Measurements from ENCODE around the gene CTSW. TPM values are rescaled to one million over a fixed set of nuclear protein-coding genes. Genes with fewer than 3 reads are reported as not detected.
A peak's percentile ranks its signal among the peaks of the same experiment; 100 is the strongest.
"Not testable (repeated sequence)": the region's sequence is repeated elsewhere in the genome, so short reads cannot be mapped to it uniquely, and the experiment has no call there.

Gene CTSW, protein sequence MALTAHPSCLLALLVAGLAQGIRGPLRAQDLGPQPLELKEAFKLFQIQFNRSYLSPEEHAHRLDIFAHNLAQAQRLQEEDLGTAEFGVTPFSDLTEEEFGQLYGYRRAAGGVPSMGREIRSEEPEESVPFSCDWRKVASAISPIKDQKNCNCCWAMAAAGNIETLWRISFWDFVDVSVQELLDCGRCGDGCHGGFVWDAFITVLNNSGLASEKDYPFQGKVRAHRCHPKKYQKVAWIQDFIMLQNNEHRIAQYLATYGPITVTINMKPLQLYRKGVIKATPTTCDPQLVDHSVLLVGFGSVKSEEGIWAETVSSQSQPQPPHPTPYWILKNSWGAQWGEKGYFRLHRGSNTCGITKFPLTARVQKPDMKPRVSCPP
- total RNA-seq: 10 to 100 TPM; 75.9 to 80.5 TPM

DNA sequence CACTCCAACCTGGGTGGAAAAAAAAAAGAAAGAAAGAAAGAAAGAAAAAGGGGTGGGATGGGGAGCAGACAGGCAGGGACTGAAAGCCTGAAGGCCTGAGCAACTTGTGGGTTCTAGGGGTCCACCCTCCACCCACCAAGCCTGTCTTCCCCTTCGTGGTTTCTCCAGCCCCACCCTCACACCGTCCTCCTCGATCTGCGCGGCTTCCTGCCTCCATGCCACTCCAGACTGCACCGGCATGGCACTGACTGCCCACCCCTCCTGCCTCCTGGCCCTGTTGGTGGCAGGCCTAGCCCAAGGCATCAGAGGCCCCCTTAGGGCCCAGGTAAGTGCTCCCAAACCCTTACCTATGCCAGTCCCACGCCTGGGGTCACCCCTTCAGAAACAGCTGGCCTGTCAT is at the start of gene CTSW:
Gene CTSW (plus strand): TSS at position 221 of the 400 bp plus-strand sequence. CDS start 18 bp downstream, at position 239.
- H3K4me1 Mint-ChIP-seq: peaks cover 57% of the 10 kb centered on the region
- H3K27me3 Mint-ChIP-seq: no peaks in the 10 kb centered on the region
- no peaks in the 10 kb centered on the region for H3K9me3 Mint-ChIP-seq
- peaks cover 23% of the 10 kb centered on the region for H3K36me3 Mint-ChIP-seq (ENCODE audit: low read depth)
- CTCF ChIA-PET: interaction anchor here (1.4 to 3.5 kb wide), 4 partner anchors 10 to 143 kb away, joined by 3 to 21 read pairs (median 9); partner anchors contain the start of genes CCDC85B, FIBP and MUS81
- POLR2A ChIA-PET: interaction anchor here (0.9 to 6.6 kb wide), 7 partner anchors 9 to 168 kb away, joined by 3 to 51 read pairs (median 5); partner anchors contain the start of genes CCDC85B, CFL1, FIBP and KAT5
- peak within 1 kb of the TSS; percentile 88 for H3K27ac Mint-ChIP-seq
- peak within 1 kb of the TSS; percentile 67 for H3K4me3 Mint-ChIP-seq
- DNase-seq: peak; percentile 64

DNA sequence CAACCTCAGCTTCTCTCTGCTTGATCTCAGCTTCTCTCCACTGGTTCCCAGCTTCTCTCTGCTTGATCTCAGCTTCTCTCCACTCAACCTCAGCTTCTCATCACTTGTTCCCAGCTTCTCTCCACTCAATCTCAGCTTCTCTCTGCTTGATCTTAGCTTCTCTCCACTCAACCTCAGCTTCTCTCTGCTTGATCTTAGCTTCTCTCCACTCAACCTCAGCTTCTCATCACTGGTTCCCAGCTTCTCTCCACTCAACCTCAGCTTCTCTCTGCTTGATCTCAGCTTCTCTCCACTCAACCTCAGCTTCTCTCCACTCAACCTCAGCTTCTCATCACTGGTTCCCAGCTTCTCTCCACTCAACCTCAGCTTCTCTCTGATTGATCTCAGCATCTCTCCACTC is 47.4 kb upstream of the CTSW start:
- Mint-ChIP-seq H3K27me3 (peaks cover 26% of the 10 kb centered on the region), H3K4me1 (peaks cover 29% of the 10 kb centered on the region)
- DNase-seq; H3K36me3 Mint-ChIP-seq (ENCODE audit: low read depth); H3K27ac Mint-ChIP-seq; H3K9me3 Mint-ChIP-seq; H3K4me3 Mint-ChIP-seq: not testable (repeated sequence)
- CTCF ChIA-PET: interaction anchor here (0.6 to 3.7 kb wide), 5 partner anchors 14 to 120 kb away, joined by 3 to 18 read pairs (median 8); partner anchors contain the start of genes AP5B1 and KAT5
- POLR2A ChIA-PET: interaction anchor here (0.7 to 3.8 kb wide), 8 partner anchors 11 to 150 kb away, joined by 3 to 28 read pairs (median 4); partner anchors contain the start of genes CFL1, MUS81 and RNASEH2C

- H3K36me3 Mint-ChIP-seq (ENCODE audit: low read depth): peaks cover 6% of the 10 kb centered on the region
- H3K27ac Mint-ChIP-seq: peak within 1 kb of the TSS; percentile 29
- H3K9me3 Mint-ChIP-seq: no peaks in the 10 kb centered on the region
- no peak within 1 kb of the TSS for H3K4me3 Mint-ChIP-seq
- ChIA-PET CTCF (interaction anchor here (1.3 to 3.7 kb wide), 7 partner anchors 15 to 121 kb away, joined by 3 to 18 read pairs (median 8); partner anchors contain the start of genes AP5B1, FIBP, KAT5 and MUS81), POLR2A (interaction anchor here (0.7 to 3.8 kb wide), 14 partner anchors 12 to 169 kb away, joined by 3 to 28 read pairs (median 3); partner anchors contain the start of genes BANF1, CCDC85B, CFL1 and MUS81)
- peaks cover 26% of the 10 kb centered on the region for H3K27me3 Mint-ChIP-seq
- peaks cover 19% of the 10 kb centered on the region for H3K4me1 Mint-ChIP-seq
- DNase-seq: peak; percentile 96
Measured at GRCh38 chr11:65833297-65834030, 46.2 kb upstream of the CTSW start, which contains the start of gene SNX32. Gene SNX32, plus strand, starts transcription at chr11:65833963. Its CDS starts 103 bp downstream, at chr11:65834066.

GRCh38 chr11:65834202-65834601 is 45.4 kb upstream of the CTSW start:
- H3K36me3 Mint-ChIP-seq (ENCODE audit: low read depth): peaks cover 6% of the 10 kb centered on the region
- H3K27ac Mint-ChIP-seq: no peak overlapping the region
- peaks cover 12% of the 10 kb centered on the region for H3K4me1 Mint-ChIP-seq
- DNase-seq: no peak
- H3K9me3 Mint-ChIP-seq: no peaks in the 10 kb centered on the region
- H3K27me3 Mint-ChIP-seq: peaks cover 26% of the 10 kb centered on the region
- no peak overlapping the region for H3K4me3 Mint-ChIP-seq
- ChIA-PET POLR2A (interaction anchor here (0.7 to 3.8 kb wide), 8 partner anchors 17 to 168 kb away, joined by 3 to 28 read pairs (median 4); partner anchors contain the start of genes BANF1, CCDC85B, CFL1 and MUS81), CTCF (interaction anchor here (1.3 to 3.7 kb wide), 3 partner anchors 54 to 122 kb away, joined by 8 to 18 read pairs (median 14); partner anchors contain the start of genes AP5B1, FIBP and KAT5)

DNA sequence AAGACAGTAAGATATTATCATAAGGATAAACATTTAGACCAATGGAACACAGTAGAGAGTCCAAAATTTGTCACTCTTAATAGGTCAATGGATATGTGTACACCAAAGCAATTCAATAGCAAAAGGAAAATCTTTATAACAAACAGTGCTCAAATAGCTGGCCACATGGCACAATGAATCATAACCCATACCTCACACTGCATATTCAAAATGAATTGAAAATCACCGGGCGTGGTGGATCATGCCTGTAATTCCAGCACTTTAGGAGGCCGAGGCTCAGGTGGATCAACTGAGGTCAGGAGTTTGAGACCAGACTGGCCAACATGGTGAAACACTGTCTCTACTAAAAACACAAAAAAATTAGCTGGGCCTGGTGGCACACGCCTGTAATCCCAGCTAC is 37.5 kb upstream of the CTSW start:
- DNase-seq: no peak
- ChIA-PET CTCF (no interaction called here), POLR2A (interaction anchor here (2.9 kb wide), 1 partner anchor 10 kb away, joined by 13 read pairs; no protein-coding TSS in a partner anchor)
- Mint-ChIP-seq H3K27me3 (no peaks in the 10 kb centered on the region), H3K36me3 (ENCODE audit: low read depth) (no peaks in the 10 kb centered on the region), H3K9me3 (no peaks in the 10 kb centered on the region), H3K27ac (no peak overlapping the region), H3K4me3 (no peak overlapping the region), H3K4me1 (no peaks in the 10 kb centered on the region)

- no peak overlapping the region for H3K4me3 Mint-ChIP-seq
- ChIA-PET POLR2A (interaction anchor here (0.5 to 2.9 kb wide), 3 partner anchors 8 to 1981 kb away, joined by 3 to 13 read pairs (median 4); no protein-coding TSS in a partner anchor), CTCF (interaction anchor here (0.7 to 0.8 kb wide), 2 partner anchors 16 to 43 kb away, joined by 3 to 6 read pairs; no protein-coding TSS in a partner anchor)
- no peak overlapping the region for H3K27ac Mint-ChIP-seq
- no peaks in the 10 kb centered on the region for H3K36me3 Mint-ChIP-seq (ENCODE audit: low read depth)
- H3K9me3 Mint-ChIP-seq: no peaks in the 10 kb centered on the region
- H3K4me1 Mint-ChIP-seq: no peaks in the 10 kb centered on the region
- no peaks in the 10 kb centered on the region for H3K27me3 Mint-ChIP-seq
- DNase-seq: no peak
Measured at GRCh38 chr11:65843811-65844210, 35.8 kb upstream of the CTSW start.

DNA sequence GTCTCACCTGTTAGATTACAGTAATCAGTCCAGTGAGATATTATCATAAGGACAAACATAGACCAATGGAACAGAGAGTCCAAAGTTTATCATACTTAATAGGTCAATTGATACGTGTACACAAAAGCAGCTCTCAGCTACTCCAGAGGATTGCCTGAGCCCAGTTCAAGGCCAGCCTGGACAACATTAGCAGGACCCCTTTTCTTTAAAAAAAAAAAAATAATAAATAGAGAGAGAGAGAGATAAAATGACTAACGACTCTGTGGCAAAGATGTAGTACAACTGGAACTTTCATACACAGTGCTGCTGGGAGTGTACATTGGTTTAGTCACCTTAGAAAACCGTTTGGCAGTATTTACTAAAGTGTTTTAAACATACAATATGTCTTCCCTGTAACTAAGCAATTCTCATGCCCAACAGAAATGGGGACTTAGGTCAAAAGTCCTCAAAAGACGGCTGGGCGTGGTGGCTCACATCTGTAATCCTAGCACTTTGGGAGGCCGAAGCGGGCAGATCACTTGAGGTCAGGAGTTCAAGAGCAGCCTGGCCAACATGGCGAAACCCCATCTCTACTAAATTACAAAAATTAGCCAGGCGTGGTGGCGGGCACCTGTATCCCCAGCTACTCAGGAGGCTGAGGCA is 35.3 kb upstream of the CTSW start:
- no peak for DNase-seq
- H3K4me3 Mint-ChIP-seq: no peak overlapping the region
- no peaks in the 10 kb centered on the region for H3K9me3 Mint-ChIP-seq
- no peaks in the 10 kb centered on the region for H3K36me3 Mint-ChIP-seq (ENCODE audit: low read depth)
- no peaks in the 10 kb centered on the region for H3K4me1 Mint-ChIP-seq
- CTCF ChIA-PET: interaction anchor here (0.7 kb wide), 1 partner anchor 15 kb away, joined by 6 read pairs; no protein-coding TSS in a partner anchor
- H3K27me3 Mint-ChIP-seq: no peaks in the 10 kb centered on the region
- H3K27ac Mint-ChIP-seq: no peak overlapping the region
- POLR2A ChIA-PET: interaction anchor here (0.5 to 1.6 kb wide), 4 partner anchors 9 to 1981 kb away, joined by 3 to 4 read pairs (median 4); no protein-coding TSS in a partner anchor

- Mint-ChIP-seq H3K27me3 (no peaks in the 10 kb centered on the region), H3K27ac (no peak overlapping the region), H3K4me1 (peaks cover 2% of the 10 kb centered on the region), H3K4me3 (no peak overlapping the region), H3K36me3 (ENCODE audit: low read depth) (peaks cover 24% of the 10 kb centered on the region), H3K9me3 (peaks cover 5% of the 10 kb centered on the region)
- no peak for DNase-seq
- CTCF ChIA-PET: interaction anchor here (1.0 to 1.3 kb wide), 3 partner anchors 29 to 46 kb away, joined by 4 read pairs; no protein-coding TSS in a partner anchor
- POLR2A ChIA-PET: interaction anchor here (1.2 to 2.3 kb wide), 2 partner anchors 10 to 12 kb away, joined by 3 to 13 read pairs; partner anchors contain the start of genes CFL1 and MUS81
Measured at GRCh38 chr11:65847746-65848145, 31.9 kb upstream of the CTSW start.

- ChIA-PET POLR2A (interaction anchor here (0.7 to 4.6 kb wide), 5 partner anchors 9 to 128 kb away, joined by 3 to 38 read pairs (median 5); partner anchors contain the start of genes CFL1, MUS81 and RNASEH2C), CTCF (interaction anchor here (0.8 to 2.6 kb wide), 2 partner anchors 11 to 36 kb away, joined by 3 to 10 read pairs; partner anchors contain the start of gene MUS81)
- not testable (repeated sequence) for H3K27me3 Mint-ChIP-seq, H3K4me3 Mint-ChIP-seq, H3K4me1 Mint-ChIP-seq, H3K27ac Mint-ChIP-seq, H3K9me3 Mint-ChIP-seq, DNase-seq
- H3K36me3 Mint-ChIP-seq (ENCODE audit: low read depth): peaks cover 34% of the 10 kb centered on the region
Measured at GRCh38 chr11:65848693-65849092, 30.9 kb upstream of the CTSW start.

GRCh38 chr11:65849366-65849765 is 30.3 kb upstream of the CTSW start:
- peaks cover 13% of the 10 kb centered on the region for H3K4me1 Mint-ChIP-seq
- peaks cover 41% of the 10 kb centered on the region for H3K36me3 Mint-ChIP-seq (ENCODE audit: low read depth)
- no peak overlapping the region for H3K27ac Mint-ChIP-seq
- no peak for DNase-seq
- H3K9me3 Mint-ChIP-seq: peaks cover 5% of the 10 kb centered on the region
- no peaks in the 10 kb centered on the region for H3K27me3 Mint-ChIP-seq
- POLR2A ChIA-PET: interaction anchor here (1.0 to 4.6 kb wide), 8 partner anchors 9 to 129 kb away, joined by 3 to 38 read pairs (median 9); partner anchors contain the start of genes AP5B1, CFL1, MUS81 and RNASEH2C
- CTCF ChIA-PET: interaction anchor here (2.6 kb wide), 1 partner anchor 10 kb away, joined by 10 read pairs; the partner anchor contains the start of gene MUS81
- no peak overlapping the region for H3K4me3 Mint-ChIP-seq

GRCh38 chr11:65849771-65850216 is 29.8 kb upstream of the CTSW start:
- H3K36me3 Mint-ChIP-seq (ENCODE audit: low read depth): peaks cover 45% of the 10 kb centered on the region
- no peak for DNase-seq
- H3K27me3 Mint-ChIP-seq: no peaks in the 10 kb centered on the region
- H3K9me3 Mint-ChIP-seq: peaks cover 5% of the 10 kb centered on the region
- ChIA-PET CTCF (interaction anchor here (2.6 kb wide), 1 partner anchor 10 kb away, joined by 10 read pairs; the partner anchor contains the start of gene MUS81), POLR2A (interaction anchor here (0.7 to 4.6 kb wide), 9 partner anchors 8 to 129 kb away, joined by 3 to 38 read pairs (median 6); partner anchors contain the start of genes AP5B1, CFL1, MUS81 and RNASEH2C)
- H3K4me3 Mint-ChIP-seq: no peak overlapping the region
- no peak overlapping the region for H3K27ac Mint-ChIP-seq
- peaks cover 17% of the 10 kb centered on the region for H3K4me1 Mint-ChIP-seq
